CD4-positive, alpha-beta T cell treated with Interleukin-17A for 4 hours (primary cell): ENCODE measurements around the gene PRR20A.
"Not testable (repeated sequence)": the region's sequence is repeated elsewhere in the genome, so short reads cannot be mapped to it uniquely, and the experiment has no call there.

Experiments
- DNase-seq: peaks from one replicate; pipeline ENCODE4 v3.0.0-alpha.2; 2020; ENCODE audit warnings: mixed read lengths

PRR20A gene

DNA sequence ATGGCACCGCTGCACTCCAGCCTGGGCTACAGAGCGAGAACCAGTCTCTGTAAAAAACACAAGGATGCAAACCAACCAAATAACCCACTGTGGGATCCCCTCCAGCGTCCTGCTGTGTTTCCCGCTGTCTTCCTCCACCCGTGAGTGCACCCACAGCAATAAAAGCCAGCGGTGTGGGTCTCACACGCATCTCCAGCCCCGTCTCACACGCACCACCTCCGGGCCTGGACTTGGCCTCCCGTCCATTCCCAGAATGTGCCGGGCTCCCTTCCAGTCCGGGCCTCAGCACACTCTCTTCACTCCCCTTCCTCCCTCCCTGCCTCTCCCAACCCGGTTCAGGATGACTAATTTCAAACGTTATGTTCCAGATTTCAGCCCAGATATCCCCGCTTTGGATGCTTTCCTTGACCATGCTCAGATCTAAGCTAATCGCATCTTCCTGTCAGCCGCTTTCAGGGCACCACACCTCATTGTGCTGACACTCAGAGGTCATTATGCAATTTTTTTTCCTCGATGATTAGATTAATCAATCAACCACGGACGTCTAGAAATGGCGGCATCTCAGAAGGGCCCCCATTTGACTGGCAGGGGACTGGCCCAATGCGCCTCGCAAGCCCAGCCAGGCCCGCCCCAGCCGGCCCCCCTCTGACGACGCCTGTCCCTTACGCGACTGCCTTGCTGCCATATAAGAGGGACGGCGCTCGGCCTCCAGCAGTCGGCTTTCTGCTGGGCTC, at the start of gene PRR20A:
Gene PRR20A (plus strand): TSS at position 684 of the 734 bp plus-strand sequence. CDS start 387 bp downstream, outside the sequence.
- DNase-seq: not testable (repeated sequence)

DNA sequence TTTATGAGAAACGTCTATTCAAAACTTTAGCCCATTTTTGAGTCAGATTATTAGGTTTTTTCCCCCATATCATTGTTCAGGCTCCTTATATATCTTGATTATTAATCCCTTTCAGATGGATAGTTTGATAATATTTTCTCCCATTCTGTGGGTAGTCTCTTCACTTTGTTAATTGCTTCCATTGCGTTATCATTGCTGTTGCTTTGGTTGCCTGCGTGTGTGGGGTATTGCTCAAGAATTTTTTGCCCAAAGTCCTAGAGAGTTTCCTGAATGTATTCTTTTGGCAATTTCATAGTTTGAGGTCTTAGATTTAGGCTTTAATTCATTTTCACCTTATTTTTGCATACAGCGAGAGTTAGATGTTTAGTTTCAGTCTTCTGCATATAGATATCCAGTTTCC, 25.8 kb upstream of the PRR20A start:
- no peak for DNase-seq

DNA sequence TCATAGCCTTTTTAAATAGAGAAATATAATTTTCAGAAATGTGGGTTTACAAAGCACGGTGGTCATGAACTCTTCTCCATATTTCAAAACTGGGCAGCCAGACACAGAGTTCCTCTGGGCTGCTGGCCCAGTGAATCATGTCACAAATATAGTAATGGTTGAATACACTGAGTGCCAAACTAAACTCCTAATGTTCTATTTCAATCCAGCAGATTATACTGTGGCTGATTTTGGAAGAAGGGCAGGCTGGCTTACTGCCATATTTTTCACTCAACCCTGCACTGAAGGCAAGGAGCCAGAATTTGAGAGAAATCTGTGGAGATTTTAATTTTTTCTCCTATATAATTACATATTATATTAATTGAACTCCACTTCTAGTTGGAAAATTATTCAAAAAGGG, 17.0 kb upstream of the PRR20A start:
- no peak for DNase-seq

DNA sequence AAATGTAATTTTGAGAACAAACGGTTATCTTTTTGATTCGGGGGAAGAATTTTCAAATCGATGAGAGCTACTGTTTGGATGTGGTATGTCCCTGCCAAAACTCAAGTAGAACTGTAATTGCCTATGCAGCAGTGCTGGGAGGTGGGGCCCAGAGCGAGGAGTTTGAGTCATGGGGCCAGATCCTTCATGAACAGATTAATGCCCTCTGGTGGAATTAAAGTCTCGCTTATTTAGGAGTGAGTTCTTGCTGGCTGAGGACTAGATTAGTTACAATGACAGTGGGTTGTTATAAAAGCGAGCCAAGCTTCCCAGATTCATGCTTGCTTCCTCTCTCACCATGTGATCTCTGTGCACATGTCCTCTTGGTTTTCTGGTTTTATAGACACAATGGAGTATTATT, 11.8 kb upstream of the PRR20A start:
- DNase-seq: no peak

DNA sequence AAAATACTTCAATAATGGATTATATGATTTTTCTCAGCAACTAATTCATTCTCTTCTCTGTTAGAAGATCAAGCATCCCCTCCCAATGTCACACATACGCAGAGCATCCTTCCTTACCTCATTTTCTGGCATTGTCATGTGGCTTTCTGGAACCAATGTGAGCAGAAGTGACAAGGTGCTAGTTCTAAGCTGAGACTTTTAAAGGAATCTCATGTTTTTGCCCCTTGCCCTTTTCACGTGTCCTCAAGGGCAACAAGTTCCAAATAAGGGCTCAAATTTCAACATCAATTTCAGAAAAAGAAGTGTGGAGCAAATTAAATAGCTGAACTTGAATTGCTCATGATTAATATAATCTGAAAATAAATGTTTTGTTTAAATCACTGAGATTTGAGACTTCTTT, 4.6 kb upstream of the PRR20A start:
- no peak for DNase-seq

DNA sequence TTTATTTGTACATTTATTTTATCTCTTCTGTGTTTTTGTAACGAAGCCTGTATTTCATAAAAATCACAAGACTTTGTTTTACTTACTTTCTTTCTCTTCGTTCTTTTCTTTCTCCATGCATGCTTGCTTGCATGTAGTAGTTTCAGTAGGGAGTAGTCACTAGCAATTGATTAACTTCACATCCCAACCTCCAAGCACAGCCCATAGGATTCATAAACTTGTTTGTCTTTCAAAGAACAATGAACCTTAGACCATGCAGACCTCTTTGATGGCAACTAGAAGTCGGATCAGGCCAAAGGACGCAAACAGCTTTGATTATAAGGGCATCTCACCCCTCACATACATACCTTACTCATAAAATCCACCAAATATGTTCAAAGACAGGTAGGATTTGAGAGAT, 3.1 kb upstream of the PRR20A start:
- no peak for DNase-seq

DNA sequence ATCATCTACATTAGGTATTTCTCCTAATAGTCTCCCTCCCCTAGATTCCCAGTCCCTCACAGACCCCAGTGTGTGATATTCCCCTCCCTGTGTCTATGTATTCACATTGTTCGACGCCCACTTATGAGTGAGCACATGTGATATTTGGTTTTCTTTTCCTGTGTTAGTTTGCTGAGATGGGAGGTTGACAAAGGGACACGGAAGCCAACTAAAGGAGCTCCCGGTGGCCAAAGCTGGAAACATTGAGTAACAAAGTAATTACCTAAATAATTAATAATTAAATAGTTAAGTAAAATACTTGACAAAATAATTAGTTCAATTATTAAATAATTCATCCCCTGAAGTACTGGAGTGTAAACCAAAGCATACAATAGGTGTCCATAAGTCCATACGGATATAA, 1.7 kb upstream of the PRR20A start:
- no peak for DNase-seq

DNA sequence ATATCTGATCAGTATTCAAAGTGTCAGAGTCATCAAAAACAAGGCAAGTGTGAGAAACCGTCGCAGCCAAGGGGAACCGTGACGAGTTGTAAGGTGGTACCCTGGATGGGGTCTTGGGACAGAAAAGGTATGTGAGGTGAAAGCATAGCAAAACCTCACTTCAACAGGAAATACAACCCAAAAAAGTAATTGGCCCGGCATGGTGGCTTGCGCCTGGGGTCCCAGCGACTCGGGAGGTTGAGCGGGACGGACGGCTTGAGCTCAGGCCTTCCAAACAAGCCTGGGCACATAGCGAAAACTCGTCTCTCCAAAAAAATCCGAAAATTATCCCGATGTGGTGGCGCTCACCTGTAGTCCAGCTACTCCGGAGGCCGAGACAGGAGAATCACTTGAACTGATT, 937 bp upstream of the PRR20A start:
- not testable (repeated sequence) for DNase-seq

DNA sequence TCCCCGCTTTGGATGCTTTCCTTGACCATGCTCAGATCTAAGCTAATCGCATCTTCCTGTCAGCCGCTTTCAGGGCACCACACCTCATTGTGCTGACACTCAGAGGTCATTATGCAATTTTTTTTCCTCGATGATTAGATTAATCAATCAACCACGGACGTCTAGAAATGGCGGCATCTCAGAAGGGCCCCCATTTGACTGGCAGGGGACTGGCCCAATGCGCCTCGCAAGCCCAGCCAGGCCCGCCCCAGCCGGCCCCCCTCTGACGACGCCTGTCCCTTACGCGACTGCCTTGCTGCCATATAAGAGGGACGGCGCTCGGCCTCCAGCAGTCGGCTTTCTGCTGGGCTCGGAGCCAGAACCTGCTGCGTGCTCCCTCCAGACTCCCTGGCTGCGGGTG, 6.5 kb downstream of the PRR20A start, which contains the start of gene PRR20B:
Gene PRR20B (plus strand): TSS at position 301 of the 400 bp plus-strand sequence. CDS start 387 bp downstream, outside the sequence.
- DNase-seq: not testable (repeated sequence)

DNA sequence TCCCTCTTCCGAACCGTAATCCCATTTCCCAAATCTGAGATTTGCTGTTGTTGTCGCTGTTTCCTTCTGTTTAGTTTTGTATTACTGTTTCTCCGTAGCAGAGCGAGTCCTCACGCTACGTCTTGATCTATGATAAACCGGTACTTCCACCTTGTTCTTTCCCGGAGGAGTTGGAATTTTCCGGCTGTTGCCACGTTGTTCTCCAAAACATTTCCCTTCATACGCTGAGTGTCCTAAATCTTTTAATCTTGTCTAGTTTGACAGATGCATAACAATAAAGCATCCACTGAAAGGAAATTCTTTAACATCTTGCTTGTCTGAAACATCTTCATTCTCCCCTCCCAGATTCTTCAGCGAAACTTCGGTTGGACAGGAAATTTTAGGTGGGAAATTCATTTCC, 7.4 kb downstream of the PRR20A start:
- DNase-seq: not testable (repeated sequence)

DNA sequence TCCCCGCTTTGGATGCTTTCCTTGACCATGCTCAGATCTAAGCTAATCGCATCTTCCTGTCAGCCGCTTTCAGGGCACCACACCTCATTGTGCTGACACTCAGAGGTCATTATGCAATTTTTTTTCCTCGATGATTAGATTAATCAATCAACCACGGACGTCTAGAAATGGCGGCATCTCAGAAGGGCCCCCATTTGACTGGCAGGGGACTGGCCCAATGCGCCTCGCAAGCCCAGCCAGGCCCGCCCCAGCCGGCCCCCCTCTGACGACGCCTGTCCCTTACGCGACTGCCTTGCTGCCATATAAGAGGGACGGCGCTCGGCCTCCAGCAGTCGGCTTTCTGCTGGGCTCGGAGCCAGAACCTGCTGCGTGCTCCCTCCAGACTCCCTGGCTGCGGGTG, 13.0 kb downstream of the PRR20A start, which contains the start of gene PRR20C:
Gene PRR20C (plus strand): TSS at position 301 of the 400 bp plus-strand sequence. CDS start 387 bp downstream, outside the sequence.
- DNase-seq: not testable (repeated sequence)

DNA sequence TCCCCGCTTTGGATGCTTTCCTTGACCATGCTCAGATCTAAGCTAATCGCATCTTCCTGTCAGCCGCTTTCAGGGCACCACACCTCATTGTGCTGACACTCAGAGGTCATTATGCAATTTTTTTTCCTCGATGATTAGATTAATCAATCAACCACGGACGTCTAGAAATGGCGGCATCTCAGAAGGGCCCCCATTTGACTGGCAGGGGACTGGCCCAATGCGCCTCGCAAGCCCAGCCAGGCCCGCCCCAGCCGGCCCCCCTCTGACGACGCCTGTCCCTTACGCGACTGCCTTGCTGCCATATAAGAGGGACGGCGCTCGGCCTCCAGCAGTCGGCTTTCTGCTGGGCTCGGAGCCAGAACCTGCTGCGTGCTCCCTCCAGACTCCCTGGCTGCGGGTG, 19.6 kb downstream of the PRR20A start, which contains the start of gene PRR20D:
Gene PRR20D (plus strand): TSS at position 301 of the 400 bp plus-strand sequence. CDS start 387 bp downstream, outside the sequence.
- not testable (repeated sequence) for DNase-seq

DNA sequence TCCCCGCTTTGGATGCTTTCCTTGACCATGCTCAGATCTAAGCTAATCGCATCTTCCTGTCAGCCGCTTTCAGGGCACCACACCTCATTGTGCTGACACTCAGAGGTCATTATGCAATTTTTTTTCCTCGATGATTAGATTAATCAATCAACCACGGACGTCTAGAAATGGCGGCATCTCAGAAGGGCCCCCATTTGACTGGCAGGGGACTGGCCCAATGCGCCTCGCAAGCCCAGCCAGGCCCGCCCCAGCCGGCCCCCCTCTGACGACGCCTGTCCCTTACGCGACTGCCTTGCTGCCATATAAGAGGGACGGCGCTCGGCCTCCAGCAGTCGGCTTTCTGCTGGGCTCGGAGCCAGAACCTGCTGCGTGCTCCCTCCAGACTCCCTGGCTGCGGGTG, 26.2 kb downstream of the PRR20A start, which contains the start of gene PRR20E:
Gene PRR20E (plus strand): TSS at position 301 of the 400 bp plus-strand sequence. CDS start 387 bp downstream, outside the sequence.
- DNase-seq: not testable (repeated sequence)

DNA sequence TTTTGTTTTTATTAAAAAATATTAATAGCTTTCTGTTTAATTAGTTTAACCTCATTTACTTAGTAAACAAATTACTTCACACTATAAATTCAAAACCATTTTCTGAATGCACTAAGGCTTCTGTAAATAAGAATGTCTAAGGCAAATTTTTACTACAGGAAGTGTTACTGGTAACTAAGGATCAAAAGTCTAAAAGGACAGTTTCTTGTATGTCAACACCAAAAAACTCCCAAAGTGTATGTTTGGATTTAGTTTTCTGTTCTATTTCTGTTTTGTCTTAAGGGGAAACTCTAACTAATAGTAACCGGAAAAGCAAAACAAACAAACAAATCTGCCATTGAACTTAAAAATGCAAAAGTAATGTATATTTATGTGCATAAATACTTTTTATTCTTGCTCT, 50.9 kb downstream of the PRR20A start:
- no peak for DNase-seq
